ENCODE data around the gene TNNC2. TPM values are rescaled to one million over a fixed set of nuclear protein-coding genes. Genes with fewer than 3 reads are reported as not detected.

TNNC2 gene
- total RNA-seq, 1 donor from 2014 or later, result 2.1 TPM

DNA sequence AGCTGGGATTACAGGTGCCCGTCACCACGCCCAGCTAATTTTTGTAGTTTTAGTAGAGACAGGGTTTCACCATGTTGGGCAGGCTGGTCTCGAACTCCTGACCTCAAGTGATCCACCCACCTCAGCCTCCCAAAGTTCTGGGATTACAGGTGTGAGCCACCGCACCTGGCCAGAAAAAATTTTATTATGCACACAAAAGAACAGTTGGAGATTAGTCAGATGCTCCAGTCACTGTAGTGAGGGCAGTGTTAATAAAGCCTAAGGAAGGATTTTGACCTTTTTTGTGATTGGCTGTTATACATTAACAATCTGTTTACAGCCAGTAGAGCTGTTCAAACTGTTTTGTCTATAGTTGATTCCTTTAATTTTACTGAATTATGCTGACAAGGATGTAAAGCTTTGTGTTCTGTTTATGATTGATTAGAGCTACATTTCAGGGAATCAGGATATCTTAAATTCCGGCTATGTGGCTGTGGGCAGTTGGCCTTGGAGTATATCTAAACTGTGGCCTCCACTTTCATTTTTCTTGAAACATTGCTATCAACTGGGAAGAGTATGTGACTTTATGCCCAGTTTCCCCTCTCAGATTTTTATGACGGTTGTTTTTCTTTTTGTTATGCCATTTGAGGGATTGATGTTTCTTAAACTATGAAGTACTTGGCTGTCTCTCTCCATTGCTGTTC is 40.2 kb upstream of the TNNC2 start:
- H3K36me3 Mint-ChIP-seq, result peaks cover 4% of the 10 kb centered on the region
- DNase-seq (ENCODE audit: extremely low spot score, unreplicated experiment), result no peak
- no peaks in the 10 kb centered on the region for H3K9me3 Mint-ChIP-seq
- no peaks in the 10 kb centered on the region for H3K27me3 Mint-ChIP-seq
- H3K4me1 Mint-ChIP-seq (ENCODE audit: unreplicated experiment), result peaks cover 6% of the 10 kb centered on the region
- no peak overlapping the region for H3K27ac Mint-ChIP-seq
- no peak for TF ChIP-seq CTCF (conservative IDR thresholded peaks at IDR 0.05)
- no peak overlapping the region for H3K4me3 Mint-ChIP-seq

DNA sequence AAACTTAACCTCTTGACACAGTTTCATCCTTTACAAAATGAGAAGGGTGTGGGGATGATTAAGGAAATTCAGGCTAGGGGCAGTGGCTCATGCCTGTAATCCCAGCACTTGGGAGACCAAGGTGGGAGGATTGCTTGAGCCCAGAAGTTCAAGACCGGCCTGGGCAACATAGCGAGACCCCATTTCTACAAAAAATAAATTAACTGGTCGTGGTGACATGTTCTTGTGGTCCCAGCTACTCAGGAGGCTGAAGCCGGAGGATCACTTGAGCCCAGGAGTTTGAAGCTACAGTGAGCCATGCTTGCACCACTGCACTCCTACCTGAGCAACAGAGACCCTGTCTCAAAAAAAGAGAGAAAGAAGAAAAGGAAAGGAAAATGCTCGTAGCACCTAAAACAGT is 39.3 kb upstream of the TNNC2 start:
- Mint-ChIP-seq H3K27me3 (no peaks in the 10 kb centered on the region), H3K4me3 (no peak overlapping the region), H3K9me3 (no peaks in the 10 kb centered on the region), H3K27ac (no peak overlapping the region), H3K4me1 (ENCODE audit: unreplicated experiment) (peaks cover 6% of the 10 kb centered on the region), H3K36me3 (peaks cover 4% of the 10 kb centered on the region)
- DNase-seq (ENCODE audit: extremely low spot score, unreplicated experiment), result no peak
- no peak for TF ChIP-seq CTCF (conservative IDR thresholded peaks at IDR 0.05)

DNA sequence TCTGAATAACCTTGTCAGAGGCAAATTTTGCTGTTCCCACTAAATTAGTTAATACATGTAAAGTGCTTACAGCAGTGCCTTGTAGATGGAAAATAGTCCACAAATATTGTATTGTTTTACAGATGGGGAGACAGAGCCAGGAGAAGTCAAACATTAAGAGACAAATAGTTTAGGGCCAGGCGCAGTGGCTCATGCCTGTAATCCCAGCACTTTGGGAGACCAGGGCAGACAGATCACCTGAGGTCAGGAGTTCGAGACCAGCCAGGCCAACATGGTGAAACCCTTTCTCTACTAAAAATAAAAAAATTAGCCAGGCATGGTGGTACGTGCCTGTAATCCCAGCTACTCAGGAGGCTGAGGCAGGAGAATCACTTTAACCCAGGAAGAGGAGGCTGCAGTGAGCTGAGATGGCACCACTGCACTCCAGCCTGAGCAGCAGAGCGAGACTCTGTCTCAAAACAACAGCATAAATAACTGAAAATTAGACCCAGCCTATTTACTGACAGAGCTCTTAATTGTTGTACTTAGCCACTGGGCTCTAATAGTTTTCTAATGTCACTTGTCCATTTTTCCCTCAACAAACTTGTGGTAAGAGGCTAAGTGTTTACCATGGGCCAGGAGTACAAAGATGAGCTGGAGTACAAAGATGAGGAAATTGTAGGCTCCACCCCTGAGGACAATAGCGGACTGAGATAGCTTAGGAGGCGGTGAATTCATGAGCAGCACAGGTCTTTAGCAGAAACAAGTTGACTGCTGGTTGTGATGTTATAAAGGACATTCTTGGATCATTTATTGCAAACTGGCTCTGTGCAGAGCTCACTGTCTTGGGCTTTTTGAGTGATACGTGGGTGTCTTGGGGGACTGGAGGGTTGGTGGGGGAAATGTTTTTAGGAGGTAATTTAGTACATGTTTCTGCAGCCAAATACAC is 36.7 kb upstream of the TNNC2 start:
- DNase-seq (ENCODE audit: extremely low spot score, unreplicated experiment), result no peak
- Mint-ChIP-seq H3K4me1 (ENCODE audit: unreplicated experiment) (peaks cover 14% of the 10 kb centered on the region), H3K27me3 (no peaks in the 10 kb centered on the region), H3K9me3 (no peaks in the 10 kb centered on the region), H3K4me3 (no peak overlapping the region), H3K36me3 (peaks cover 4% of the 10 kb centered on the region), H3K27ac (peak overlapping the region; percentile 64)
- TF ChIP-seq CTCF (conservative IDR thresholded peaks at IDR 0.05), result no peak

GRCh38 chr20:45861221-45862075 is 34.3 kb upstream of the TNNC2 start:
- Mint-ChIP-seq H3K4me3 (no peak overlapping the region), H3K36me3 (peaks cover 4% of the 10 kb centered on the region), H3K9me3 (no peaks in the 10 kb centered on the region), H3K27me3 (no peaks in the 10 kb centered on the region), H3K27ac (peak overlapping the region; percentile 7), H3K4me1 (ENCODE audit: unreplicated experiment) (peaks cover 30% of the 10 kb centered on the region)
- DNase-seq (ENCODE audit: extremely low spot score, unreplicated experiment), result no peak
- no peak for TF ChIP-seq CTCF (conservative IDR thresholded peaks at IDR 0.05)

- DNase-seq (ENCODE audit: extremely low spot score, unreplicated experiment), result no peak
- TF ChIP-seq CTCF (conservative IDR thresholded peaks at IDR 0.05), result no peak
- Mint-ChIP-seq H3K36me3 (peaks cover 4% of the 10 kb centered on the region), H3K27me3 (no peaks in the 10 kb centered on the region), H3K9me3 (no peaks in the 10 kb centered on the region), H3K4me1 (ENCODE audit: unreplicated experiment) (peaks cover 31% of the 10 kb centered on the region), H3K27ac (peak overlapping the region; percentile 7), H3K4me3 (peak overlapping the region; percentile 27)
Observed at GRCh38 chr20:45860560-45861220, 33.6 kb upstream of the TNNC2 start.
